Amniotic epithelial cell (primary cell): ENCODE results near the gene GLYATL2.

Experiments
- DNase-seq: peaks from one replicate; pipeline ENCODE4 v3.0.0-alpha.2; 2010; ENCODE audit warnings: low read depth

The GLYATL2 gene, protein sequence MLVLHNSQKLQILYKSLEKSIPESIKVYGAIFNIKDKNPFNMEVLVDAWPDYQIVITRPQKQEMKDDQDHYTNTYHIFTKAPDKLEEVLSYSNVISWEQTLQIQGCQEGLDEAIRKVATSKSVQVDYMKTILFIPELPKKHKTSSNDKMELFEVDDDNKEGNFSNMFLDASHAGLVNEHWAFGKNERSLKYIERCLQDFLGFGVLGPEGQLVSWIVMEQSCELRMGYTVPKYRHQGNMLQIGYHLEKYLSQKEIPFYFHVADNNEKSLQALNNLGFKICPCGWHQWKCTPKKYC

DNA sequence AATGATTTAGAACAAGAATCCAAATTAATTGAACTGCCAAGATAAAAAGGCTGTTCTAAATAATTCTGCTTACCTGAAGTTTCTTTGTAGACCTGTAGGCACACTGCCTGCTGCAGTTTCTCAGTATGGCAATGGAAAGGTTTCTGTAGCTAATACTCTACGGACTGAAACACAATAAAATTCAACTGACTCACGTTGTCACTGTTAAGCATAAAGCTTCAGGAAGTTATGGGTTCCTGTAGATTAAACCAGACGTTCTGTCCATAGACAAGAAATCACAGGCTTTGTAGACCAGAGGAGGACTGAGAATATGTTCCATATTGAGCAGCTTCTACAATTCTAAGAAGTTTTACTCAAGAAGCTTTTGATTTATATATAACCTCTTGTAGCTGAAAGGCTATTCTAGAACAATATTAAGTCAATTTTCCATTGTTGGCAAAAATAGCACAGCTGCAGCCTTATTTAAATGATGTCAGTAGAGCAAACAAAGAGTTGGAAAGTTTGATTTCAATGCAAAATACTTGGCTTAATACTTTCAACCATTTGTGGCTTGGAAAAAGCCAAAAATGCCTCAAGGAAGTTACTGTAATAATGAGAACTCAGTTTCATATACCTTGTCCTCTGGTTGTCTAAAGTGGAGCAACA lies at the start of gene GLYATL2:
Gene GLYATL2, minus strand, starts transcription at position 344 of the 645 bp plus-strand sequence. CDS start 5,092 bp downstream, outside the sequence.
- DNase-seq, result no peak

DNA sequence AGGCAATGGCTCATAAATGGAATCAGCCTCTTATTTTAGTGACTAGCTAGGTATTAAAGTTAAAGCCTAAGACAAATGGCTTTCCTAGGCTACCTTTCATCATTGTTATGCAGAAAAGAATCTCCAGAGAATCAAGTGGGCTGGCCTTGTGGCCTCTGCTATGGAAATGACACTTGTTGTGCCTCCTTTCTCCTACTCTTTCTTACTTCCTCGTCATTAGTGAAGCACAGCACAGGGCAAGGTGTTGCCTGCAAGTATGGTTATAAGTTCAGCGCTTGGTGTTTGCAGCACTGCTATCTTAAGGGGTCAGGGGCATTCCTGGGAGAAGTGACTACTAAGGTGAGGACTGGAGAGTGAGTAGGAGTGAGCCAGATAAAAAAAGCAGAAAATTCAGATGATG lies 49.4 kb upstream of the GLYATL2 start:
- DNase-seq, result no peak

DNA sequence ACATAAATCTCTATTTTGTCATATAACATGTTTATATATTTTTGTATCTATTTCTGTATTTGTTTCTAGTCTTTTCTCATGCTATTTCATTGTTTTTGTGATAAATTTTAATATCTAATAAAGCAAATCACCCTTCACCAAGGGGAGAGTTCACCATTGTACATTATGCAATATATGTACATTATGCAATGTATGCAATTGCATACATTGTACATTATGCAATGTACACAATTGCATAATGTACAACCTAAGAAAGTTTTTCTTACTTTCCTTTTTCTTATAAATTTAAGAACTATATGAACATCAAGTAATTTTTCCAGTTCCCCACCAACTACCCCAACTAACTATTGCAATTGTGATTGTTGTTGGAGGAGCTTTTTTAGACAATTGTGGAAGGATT lies 44.1 kb upstream of the GLYATL2 start:
- no peak for DNase-seq

DNA sequence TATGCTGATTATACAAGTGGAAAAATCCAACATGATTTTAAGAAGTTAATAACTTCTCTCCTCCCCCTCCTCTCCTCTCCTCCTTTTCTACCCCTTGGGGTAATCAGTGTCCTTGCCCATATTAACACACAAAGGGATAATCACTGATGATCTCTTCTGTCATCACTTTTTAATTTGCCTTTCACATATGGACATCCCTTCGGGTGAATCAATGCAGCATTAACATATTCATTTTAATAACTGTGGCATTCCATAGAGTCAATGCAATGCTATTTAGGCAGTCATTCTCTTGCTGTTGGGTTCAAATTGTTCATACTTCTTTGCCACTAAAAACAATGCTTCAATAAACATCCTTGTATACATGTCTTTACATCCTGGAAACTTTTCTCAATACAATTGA lies 42.9 kb upstream of the GLYATL2 start:
- no peak for DNase-seq

DNA sequence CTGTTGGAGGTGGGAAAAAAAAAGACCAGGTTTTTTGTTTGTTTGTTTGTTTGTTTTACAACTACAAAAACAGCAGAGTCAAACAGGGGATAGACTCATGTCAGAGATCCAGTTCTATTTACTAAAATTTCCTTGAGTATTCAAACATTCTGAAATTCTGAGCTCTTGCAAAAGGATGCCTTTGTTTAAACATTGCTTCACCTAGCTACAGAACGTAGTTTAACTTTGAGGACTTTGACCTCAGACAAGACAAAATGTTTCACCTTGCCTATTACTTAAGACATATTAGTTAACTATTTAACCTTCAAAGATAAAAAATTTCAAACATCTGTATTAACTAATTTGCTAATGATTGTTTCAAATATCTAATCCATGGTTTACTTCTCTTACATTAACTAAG lies 36.1 kb upstream of the GLYATL2 start:
- DNase-seq, result no peak

DNA sequence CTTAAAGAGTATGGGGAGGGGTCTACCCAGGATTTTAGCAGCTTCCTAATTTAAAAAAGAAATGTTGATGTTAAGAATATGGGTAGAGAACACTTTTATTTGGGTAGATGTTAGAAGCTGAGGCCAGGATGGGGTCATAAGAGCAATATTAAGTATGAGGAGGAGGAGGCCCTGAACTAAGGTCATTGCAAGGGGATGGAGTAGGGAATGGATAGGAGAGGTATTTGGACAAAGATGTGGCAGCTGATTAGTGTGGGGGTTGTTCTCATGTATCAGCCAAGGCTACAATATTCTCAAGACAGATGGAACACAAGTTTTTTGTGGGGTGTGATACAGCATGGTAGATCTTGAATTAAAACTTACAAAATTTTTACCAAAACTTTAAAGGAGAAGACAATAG lies 35.7 kb upstream of the GLYATL2 start:
- no peak for DNase-seq

DNA sequence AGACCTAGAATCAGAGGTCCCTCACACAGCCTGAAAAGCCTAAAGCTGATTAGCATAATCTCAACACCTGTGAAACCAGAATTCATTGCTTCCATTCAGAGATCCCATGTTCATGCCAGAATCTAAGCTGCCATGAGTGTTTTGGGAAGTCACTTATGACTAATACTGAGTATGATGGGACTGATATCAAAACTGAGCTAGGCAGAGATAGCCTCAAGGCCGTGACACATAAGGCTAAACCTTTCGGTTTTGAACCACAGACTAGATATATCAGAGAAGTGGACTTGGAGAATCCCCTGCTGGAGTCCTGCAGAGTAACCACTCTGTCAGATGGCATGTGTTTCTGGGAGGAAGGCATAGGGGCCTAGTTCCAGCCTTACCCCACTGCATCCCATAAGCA lies 23.1 kb upstream of the GLYATL2 start:
- DNase-seq, result no peak

DNA sequence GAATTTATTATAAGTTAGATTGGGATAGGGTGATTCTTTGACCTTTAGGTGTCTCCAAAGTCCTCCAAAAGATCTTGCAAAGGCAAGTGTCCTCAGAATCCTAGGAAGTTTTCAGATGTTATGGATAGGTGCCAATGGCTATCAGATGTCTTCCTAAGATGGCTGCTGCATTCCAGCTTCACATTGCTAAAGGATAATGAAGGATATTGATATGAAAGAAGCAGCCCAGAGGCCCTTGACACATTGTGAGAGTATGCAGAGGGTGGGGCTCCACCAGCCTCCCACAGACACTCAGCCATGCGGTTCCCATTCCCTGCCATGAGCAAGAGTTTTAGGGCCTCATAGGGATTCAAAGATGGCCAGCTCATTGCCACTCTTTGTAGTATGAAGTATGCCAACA lies 22.3 kb upstream of the GLYATL2 start:
- no peak for DNase-seq

DNA sequence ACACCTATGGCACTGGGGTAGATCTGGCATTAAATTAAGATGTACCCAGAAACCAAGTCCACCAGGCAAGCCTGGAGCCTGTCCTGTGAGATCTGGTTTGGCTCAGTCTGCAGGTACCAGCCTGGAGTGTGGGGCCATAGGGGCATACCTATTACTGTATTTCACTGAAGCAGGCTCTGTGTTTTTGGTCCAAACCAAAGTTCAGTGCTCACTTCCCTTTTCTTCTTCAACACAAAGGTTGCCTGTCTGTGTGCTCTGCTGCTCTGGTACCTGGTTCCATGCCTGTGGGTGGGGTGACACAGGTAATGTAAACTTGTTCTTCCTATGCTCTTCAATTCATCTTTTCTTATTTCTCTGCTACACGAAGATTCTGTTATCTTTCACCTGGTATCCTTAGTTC lies 19.8 kb upstream of the GLYATL2 start:
- DNase-seq, result no peak

DNA sequence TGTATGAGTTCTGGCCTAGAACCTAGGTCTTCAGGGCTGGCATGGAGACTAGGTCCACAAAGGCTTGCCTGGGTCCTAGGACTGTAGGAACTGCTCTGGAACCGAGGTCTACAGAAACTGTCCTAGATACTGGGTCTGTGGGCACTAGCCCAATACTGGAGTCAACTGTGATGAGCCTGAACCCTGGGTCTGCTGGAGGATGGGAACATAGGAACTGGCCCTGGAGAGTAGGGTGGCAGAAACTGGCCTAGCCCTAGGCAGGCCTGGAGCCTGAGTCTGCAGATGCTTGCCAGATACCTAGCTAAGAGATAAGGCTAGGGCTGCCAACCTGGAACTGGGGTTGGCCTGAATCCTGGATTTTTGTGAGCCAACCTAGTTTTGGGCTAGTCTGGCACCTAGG lies 19.2 kb upstream of the GLYATL2 start:
- DNase-seq, result no peak

DNA sequence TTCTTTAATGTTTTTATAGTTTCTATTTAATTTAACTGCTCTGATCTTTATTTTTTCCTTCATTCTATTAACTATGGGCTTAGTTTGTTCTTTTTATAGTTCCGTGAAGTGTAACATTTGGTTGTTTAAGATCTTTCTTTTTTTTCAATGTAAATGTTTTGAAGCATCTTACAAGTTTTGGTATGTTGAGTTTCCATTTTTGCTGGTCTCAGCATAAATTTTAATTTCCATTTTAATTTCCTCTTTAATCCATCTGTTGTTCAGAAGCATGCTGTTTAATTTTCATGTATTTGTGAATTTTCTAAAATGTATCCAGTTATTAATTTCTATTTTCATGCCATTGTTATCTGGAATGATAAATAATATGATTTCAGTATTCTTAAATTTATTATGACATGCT lies 17.0 kb upstream of the GLYATL2 start:
- no peak for DNase-seq

DNA sequence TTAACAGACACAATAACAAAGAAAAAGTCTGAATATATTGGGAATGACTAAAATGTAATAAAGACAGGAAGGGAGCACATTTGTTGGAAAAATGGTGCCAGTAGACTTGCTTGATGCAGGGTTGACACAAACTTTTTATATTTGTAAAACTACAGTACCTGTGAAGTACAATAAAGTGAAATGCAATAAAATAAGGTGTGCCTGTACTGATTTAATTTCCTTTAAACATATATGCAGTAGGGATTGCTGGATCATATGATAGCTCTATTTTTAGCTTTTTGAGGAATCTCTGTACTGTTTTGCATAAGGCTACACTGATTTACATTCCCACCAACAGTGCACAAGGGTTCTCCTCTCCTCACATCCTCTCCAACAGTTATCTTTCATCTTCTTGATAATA lies 12.3 kb upstream of the GLYATL2 start:
- no peak for DNase-seq

DNA sequence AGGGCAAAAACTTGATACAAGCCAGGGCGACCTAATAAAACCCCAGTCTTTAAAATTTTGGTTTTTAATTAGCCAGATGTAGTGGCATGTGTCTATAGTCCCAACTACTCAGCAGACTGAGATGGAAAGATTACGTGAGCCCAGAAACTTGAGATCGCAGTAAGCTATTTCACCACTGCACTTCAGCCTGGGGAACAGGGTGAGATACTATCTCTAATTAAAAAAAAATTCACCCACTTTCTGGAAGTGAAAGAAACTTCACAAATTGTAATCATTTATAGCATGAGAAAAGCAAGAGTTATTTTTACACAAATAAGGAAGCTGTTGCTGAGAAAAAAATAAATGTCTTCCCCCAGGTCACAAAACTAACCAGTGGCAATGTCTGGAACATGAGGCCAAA lies 882 bp upstream of the GLYATL2 start:
- no peak for DNase-seq

DNA sequence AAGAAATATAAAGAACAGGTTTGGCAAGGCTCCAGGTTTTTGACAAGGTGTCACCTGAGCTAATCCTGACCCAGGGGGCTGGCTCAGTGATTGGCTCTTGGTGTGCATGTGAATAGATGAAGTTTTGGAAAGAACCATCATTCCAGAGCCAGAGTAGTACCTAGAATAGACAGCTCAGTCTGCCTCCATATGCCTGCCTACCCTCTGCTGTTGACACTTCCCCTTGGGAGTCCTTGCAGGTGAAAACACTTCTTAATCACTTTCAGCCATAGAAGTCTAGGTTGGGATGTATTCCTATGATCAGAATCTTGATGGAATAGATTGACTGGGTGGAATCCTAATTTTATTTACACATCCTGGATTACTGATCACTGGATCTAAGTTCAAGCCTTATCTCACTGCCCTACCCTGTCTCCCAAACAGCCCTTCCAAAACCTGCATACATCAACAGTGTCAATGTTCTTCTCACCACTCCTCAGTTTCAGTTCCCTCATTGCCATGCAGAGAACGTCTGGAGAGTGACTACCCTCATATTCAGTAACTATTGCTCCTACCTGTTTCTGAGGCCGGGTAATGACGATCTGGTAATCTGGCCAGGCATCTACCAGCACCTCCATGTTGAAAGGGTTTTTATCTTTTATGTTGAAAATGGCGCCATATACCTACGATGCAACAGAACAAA lies 6.7 kb downstream of the GLYATL2 start:
- DNase-seq, result no peak

DNA sequence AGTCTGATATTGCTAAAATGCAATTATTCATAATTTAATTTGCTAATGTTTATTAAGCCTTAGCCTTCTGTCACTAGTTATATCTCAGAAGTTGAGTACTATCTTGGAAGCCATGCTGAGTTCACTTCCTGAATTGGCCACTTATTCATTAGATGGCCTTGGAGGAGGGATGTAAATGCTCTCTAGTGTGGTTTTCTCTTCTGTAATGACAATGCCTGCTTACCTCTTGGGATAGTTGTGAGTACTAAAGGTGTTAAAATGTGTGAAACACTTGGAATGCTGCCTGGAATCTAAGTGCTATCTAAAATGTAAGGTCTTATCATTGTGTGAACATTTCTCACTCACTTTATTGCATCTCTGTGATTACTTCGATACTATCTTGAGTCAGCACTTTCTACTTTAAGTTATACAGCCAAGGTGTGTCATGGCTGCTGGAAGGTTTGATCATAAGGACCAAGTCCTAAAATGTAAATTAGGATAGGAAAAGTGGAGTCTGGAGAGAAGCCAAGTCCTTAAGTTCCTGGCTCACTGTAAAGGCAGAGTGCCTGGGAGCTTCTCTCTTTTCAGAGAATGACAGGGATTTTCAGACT lies 12.4 kb downstream of the GLYATL2 start:
- no peak for DNase-seq

DNA sequence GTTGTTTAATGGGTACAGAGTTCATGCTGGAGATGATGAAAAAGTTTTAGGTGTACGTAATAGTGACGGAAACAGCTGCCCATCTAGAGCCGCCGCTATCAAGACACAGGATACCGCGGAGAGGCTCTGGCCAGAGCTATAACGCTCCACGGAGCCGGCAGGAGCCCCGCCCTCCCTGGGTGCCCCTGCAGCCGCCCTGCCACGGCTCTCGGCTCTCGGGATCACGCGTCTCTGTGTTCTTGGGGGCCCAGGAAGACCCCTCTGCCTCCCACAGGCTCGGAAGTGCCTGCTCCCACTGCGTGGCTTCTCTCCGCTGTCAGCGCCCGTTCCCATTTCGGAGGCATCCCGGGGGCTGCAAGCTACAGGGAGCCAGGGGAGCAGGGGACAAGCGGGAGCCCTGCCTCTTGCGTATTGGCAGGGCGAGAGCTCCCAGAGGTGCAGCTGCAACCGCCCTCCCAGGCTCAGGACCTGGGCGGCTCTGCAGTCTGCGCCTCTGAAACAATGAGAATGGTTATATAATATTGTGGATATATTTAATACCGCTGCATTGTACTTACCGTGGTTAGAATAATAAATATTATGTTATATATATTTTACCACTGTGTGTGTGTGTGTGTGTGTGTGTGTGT lies 13.7 kb downstream of the GLYATL2 start:
- no peak for DNase-seq

DNA sequence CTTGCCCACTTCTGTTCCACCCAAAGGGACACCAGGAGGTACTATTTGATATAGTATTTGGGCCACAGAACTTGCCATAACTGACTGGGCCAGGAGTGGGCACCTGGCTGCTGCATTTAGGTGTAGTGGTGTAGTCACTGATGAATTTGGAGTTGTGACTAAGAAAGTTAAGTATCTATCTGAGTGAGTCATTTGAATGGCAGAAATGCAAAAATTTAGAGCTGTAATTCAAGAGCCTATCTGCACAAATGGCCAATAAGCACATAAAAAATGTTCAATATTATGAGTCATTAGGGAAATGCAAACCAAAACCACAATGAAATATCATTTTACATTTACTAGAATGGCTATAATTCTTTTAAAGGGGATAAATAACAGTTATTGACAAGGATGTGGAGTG lies 14.7 kb downstream of the GLYATL2 start:
- no peak for DNase-seq

DNA sequence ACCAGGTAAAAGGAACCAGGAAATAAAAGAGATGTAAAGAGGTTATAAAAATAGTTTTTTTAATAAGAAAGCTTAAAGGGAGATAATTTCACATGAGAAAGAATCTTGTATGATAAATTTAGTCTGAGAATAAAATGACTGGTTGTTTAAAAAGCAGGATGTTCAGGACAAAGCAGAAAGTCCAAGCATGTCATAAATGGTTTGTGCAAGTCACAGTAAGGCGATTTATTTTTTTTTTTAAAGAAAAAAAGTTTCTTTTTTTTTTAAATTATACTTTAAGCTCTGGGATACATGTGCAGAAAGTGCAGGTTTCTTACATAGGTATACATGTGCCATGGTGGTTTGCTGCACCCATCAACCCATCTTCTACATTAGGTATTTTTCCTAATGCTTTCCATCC lies 30.8 kb downstream of the GLYATL2 start:
- DNase-seq, result no peak

DNA sequence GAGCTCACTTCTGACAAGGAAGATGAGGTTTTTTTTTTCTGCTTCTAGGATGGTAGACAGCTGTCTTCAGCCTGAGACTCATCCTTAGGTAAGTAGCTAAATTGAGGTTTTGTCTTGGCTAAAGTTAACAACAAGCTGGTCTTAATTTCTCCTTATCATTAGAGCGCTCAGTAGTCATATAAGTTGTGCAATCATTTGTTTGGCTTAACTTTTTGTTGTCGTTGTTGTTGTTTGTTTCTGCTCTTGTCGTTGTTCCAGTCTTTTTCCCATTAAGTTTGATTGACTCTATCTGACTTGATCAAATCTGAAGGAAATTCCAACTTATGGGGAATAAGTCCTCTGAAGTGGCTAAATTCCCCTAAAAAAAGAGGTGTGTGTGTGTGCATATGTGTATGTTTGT lies 33.0 kb downstream of the GLYATL2 start:
- no peak for DNase-seq

DNA sequence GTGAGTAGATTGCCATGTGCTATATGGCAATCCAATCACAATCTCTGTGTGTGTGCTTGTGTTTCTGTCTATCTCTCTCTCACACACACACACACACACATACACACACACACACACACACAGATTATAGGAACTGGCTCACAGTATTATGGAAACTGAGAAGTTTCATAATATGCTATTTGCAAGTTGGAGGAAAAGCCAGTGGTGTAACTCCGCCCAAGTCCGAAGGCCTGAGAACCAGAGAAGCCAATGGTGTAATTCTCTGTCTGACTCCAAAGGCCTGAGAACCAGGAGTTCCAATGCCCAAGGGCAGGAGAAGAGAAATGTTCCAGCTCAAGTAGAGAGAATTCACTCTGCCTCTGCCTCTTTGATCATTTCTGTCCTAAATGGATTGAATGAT lies 37.2 kb downstream of the GLYATL2 start:
- no peak for DNase-seq

DNA sequence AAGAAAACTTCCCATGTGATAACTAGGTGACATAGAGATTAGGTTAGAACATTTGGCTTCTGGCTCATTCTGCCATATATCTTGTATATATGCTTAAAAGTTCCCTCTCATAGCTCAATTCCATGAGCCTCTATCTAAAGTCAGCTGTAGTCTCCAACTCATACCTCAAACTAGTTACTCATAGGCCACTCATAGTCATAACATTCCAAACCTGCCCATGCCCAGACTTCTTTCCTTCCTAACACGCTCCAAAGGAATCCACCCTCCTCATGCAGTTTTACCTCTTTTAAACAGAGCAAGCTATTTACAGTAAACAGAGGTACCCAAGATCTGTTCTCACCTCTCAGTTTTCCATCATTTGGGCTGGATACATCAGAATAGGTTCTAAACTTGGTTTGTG lies 39.4 kb downstream of the GLYATL2 start:
- no peak for DNase-seq

DNA sequence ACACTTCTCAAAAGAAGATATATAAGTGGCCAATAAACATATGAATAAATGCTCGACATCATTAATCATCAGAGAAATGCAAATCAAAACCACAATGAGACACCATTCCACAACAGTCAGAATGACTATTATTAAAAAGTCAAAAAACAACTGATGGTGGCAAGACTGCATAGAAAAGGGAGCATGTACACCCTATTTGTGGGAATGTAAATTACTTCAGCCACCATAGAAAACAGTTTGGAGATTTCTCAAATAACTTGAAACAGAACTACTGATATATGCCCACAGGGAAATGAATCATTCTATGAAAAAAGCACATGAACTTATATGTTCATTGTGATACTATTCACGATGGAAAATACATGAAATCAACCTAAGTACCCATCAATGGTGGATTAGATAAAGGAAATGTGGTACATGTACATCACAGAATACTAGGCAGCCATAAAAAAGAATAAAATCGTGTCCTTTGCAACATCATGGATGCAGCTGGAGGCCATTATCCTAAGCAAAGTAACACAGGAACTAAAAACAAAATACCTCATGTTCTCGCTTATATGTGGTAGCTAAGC lies 42.4 kb downstream of the GLYATL2 start:
- no peak for DNase-seq
